Adrenal gland (tissue), 12 donors: ENCODE data around the gene BCL11A. TPM values are rescaled to one million over a fixed set of nuclear protein-coding genes. Genes with fewer than 3 reads are reported as not detected.

Source experiments
- DNase-seq, 7 donors: peaks; one replicate each; pipeline ENCODE4 v3.0.0-alpha.2; 2019 to 2020
- H3K27ac ChIP-seq, 5 donors: fragments of 200-600 bp; sonication (generic) in 4 of 5; 1 replicate in 3 of 5; 2 replicates in 2 of 5; pipeline versions ENCODE4 v1.5.1 to v1.8.0; 2016 to 2020; ENCODE audit warnings: mild to moderate bottlenecking in 1 of 5
- H3K27me3 ChIP-seq: fragments of 200-600 bp; 2 replicates; pipeline ENCODE4 v1.8.0; 2021
- H3K36me3 ChIP-seq, 2 donors: fragments of 200-600 bp; replicated peaks in 1 of 2; 1 replicate in 1 of 2; 2 replicates in 1 of 2; pipeline versions ENCODE4 v1.5.1 to v1.8.0; 2018 to 2022
- H3K4me1 ChIP-seq, 2 donors: fragments of 200-600 bp; replicated peaks in 1 of 2; 1 replicate in 1 of 2; 2 replicates in 1 of 2; pipeline versions ENCODE4 v1.5.1 to v1.8.0; 2018 to 2021
- H3K4me3 ChIP-seq, 4 donors: fragments of 200-600 bp; sonication (generic) in 3 of 4; one replicate each; pipeline ENCODE4 v1.5.1; 2016 to 2018
- H3K9me3 ChIP-seq, 3 donors: fragments of 200-600 bp; sonication (generic) in 1 of 3; replicated peaks in 1 of 3; 1 replicate in 2 of 3; 2 replicates in 1 of 3; pipeline versions ENCODE4 v1.5.1 to v1.8.0; 2016 to 2021
- POLR2A ChIP-seq, 2 donors: fragments of 450-650 bp; IDR thresholded peaks; one replicate each; pipeline ENCODE4 v1.6.1; 2017; ENCODE audit warnings: antibody characterized with exemption in 2 of 2, mild to moderate bottlenecking in 2 of 2, moderate library complexity in 1 of 2
- WGBS, 4 donors: extraction: QIAGEN DNeasy Blood & Tissue Kit in 2 of 4; methylation state at CpG; one replicate each; pipeline versions ENCODE4 v1.1.5 to v1.1.7; 2013 to 2017; 5-methylcytosine and 5-hydroxymethylcytosine counted together
- intact Hi-C, 2 donors: fragments of 100-400 bp; cut with DNase I; formaldehyde crosslinking; loops; one replicate each; pipeline versions ENCODE4 v1.14.1 to v1.15.0; 2022 to 2023
- polyA plus RNA-seq, 3 donors: library from polyadenylated mRNA; stranded (reverse); fragments of 200-250 nt in 2 of 3; fragments of 350-450 nt in 1 of 3; fragmentation: Illumina TruSeq in 1 of 3; extraction: RNeasy Lipid Tissue Mini Kit (QIAGEN cat#74804) in 1 of 3; gene quantifications; one replicate each; pipeline ENCODE4 v1.2.3, GENCODE V29; 2013 to 2014
- total RNA-seq, 9 donors: library from RNA; depleted of rRNA in 4 of 9; stranded (reverse); fragments of >200 nt in 4 of 9; fragments of 120-200 nt in 1 of 9; fragmentation: NEBNext Ultra II Directional in 1 of 9; extraction: Animal tissue kit (Norgen Biotek cat#: 25700) in 1 of 9; gene quantifications; one replicate each; pipeline versions ENCODE4 v1.1.0 to v1.2.4, GENCODE V29; 2013 to 2023
- TF ChIP-seq, protein P1 (sequence below), 6 experiments: fragments of 450-650 bp in 4 of 6; fragments of 200-600 bp in 2 of 6; sonication (generic) in 1 of 6; IDR thresholded peaks; 1 replicate in 5 of 6; 2 replicates in 1 of 6; pipeline versions ENCODE4 v1.5.1 to v1.8.0; 2016 to 2021; ENCODE audit warnings: antibody characterized with exemption in 6 of 6, mild to moderate bottlenecking in 2 of 6, moderate library complexity in 1 of 6
- donor health status: healthy with polysubstance abuse.
- donor health status: Bipolar disorder and iron deficiency.
- donor health status: DM: yes; HTN: yes; CAD: no.
- donor health status: DM: no; HTN: no; CAD: no.
- donor health status: DM: no; HTN: no; CAD: no.
- donor health status: DM: yes; HTN: yes; CAD: no.

The BCL11A gene
- total and polyA plus RNA-seq, 12 donors, result 2.9 to 16.7 (median 5.3) TPM

- no peaks in the 10 kb centered on the region for H3K27me3 ChIP-seq
- intact Hi-C loops, result no loop called here
- 83 to 87% (median 85%) methylated on average over 6 of the region's 6 CpGs for whole genome bisulfite sequencing, 4 donors
Measured at GRCh38 chr2:60475123-60475830, 78.2 kb downstream of the BCL11A start.

GRCh38 chr2:60474301-60474700, 79.2 kb downstream of the BCL11A start:
- 64 to 67% (median 65%) methylated on average over 2 of the region's 2 CpGs for WGBS, 4 donors
- TF ChIP-seq, protein P1, sequence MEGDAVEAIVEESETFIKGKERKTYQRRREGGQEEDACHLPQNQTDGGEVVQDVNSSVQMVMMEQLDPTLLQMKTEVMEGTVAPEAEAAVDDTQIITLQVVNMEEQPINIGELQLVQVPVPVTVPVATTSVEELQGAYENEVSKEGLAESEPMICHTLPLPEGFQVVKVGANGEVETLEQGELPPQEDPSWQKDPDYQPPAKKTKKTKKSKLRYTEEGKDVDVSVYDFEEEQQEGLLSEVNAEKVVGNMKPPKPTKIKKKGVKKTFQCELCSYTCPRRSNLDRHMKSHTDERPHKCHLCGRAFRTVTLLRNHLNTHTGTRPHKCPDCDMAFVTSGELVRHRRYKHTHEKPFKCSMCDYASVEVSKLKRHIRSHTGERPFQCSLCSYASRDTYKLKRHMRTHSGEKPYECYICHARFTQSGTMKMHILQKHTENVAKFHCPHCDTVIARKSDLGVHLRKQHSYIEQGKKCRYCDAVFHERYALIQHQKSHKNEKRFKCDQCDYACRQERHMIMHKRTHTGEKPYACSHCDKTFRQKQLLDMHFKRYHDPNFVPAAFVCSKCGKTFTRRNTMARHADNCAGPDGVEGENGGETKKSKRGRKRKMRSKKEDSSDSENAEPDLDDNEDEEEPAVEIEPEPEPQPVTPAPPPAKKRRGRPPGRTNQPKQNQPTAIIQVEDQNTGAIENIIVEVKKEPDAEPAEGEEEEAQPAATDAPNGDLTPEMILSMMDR (IDR thresholded peaks at IDR 0.05), result no peak
- no peak for TF ChIP-seq POLR2A (IDR thresholded peaks at IDR 0.05)
- Histone ChIP-seq H3K27ac (no peak overlapping the region), H3K27me3 (no peaks in the 10 kb centered on the region), H3K9me3 (no peaks in the 10 kb centered on the region), H3K4me1 (no peaks in the 10 kb centered on the region), H3K36me3 (no peaks in the 10 kb centered on the region), H3K4me3 (no peak overlapping the region)
- intact Hi-C loops, result no loop called here
- no peak for DNase-seq

More at GRCh38 chr2:60475123-60475830, 78.2 kb downstream of the BCL11A start:
- Histone ChIP-seq H3K36me3 (no peaks in the 10 kb centered on the region), H3K4me3 (no peak overlapping the region), H3K9me3 (no peaks in the 10 kb centered on the region), H3K4me1 (peaks cover 0 to 3% of the 10 kb centered on the region in 2 donors), H3K27ac (no peak overlapping the region)
- TF ChIP-seq, protein P1 (IDR thresholded peaks at IDR 0.05), result no peak
- no peak for TF ChIP-seq POLR2A (IDR thresholded peaks at IDR 0.05)
- DNase-seq, result no peak

DNA sequence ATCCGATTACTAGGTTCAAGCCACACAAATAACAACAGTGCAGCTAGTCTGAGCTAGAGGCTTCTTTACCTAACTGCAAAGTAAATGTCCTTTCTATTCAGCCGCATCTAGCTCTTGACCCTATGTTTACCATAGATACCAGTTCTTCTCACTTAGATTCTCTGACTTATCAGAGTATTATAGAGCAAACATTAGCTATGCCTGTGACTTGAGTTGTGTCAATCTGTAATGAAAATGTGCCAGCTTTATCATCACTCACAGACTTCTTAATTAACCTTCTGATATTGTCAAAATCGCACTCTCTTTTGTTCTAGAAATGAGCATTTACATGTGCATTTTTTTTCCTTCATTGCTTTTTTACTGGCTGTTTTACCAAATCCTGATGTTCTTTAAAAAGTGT, 79.9 kb downstream of the BCL11A start:
- H3K4me1 ChIP-seq, result no peaks in the 10 kb centered on the region
- no peak overlapping the region for H3K4me3 ChIP-seq
- 87 to 93% (median 91%) methylated on average over 3 of the region's 3 CpGs for WGBS, 4 donors
- no peaks in the 10 kb centered on the region for H3K9me3 ChIP-seq
- TF ChIP-seq POLR2A (IDR thresholded peaks at IDR 0.05), result no peak
- TF ChIP-seq, protein P1 (IDR thresholded peaks at IDR 0.05), result no peak
- H3K27ac ChIP-seq, result no peak overlapping the region
- intact Hi-C loops, result no loop called here
- no peaks in the 10 kb centered on the region for H3K27me3 ChIP-seq
- DNase-seq, result no peak
- no peaks in the 10 kb centered on the region for H3K36me3 ChIP-seq

DNA sequence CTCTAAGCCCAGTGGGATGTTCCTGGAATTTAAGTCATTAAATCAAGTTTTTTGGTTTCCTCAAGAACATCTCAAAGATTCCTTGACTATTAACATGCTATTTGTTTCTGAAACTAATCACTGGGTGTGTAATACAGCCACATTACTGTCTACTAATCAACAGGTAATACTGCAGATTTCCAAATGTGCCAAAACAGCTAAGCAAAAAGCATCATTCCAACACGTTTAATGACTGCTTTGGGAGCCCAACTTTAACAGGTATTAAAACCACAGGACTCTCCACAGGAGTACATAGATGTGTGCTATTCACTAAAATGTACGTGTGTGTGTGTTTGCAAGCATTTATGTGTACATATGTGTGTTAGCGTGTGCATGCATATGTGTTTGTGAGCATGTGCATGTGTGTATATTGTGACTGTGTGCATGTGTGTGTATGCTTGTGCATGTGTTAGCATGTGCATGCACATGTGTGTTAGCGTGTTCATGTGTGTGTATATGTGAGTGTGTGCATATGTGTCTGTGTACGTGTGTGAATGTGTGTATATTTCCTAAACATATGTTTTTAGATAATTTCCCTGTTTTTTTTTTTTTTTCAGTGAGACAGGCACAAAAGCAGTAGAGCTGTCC, 80.7 kb downstream of the BCL11A start:
- intact Hi-C loops, result no loop called here
- Histone ChIP-seq H3K27me3 (no peaks in the 10 kb centered on the region), H3K27ac (no peak overlapping the region), H3K4me3 (no peak overlapping the region), H3K4me1 (no peaks in the 10 kb centered on the region), H3K9me3 (no peaks in the 10 kb centered on the region), H3K36me3 (no peaks in the 10 kb centered on the region)
- WGBS, 4 donors, result 89 to 94% (median 90%) methylated on average over 5 of the region's 5 CpGs
- DNase-seq, result no peak
- no peak for TF ChIP-seq POLR2A (IDR thresholded peaks at IDR 0.05)
- TF ChIP-seq, protein P1 (IDR thresholded peaks at IDR 0.05), result no peak
